GM12891 (cell line): Measurements from ENCODE around the gene ADAM23.
A peak's percentile ranks its signal among the peaks of the same experiment; 100 is the strongest.

ENCODE experiments used
- DNase-seq: peaks from one replicate; pipeline ENCODE4 v3.0.0; 2011; ENCODE audit warnings: low spot score; ENCODE audit not compliant: insufficient read length
- FAIRE-seq: peaks from 2 replicates; lab custom pipeline; 2011; peaks lifted over from hg19 to GRCh38; lab: Jason Lieb, UNC
- PAX5 ChIP-seq: IDR thresholded peaks from 2 replicates; pipeline ENCODE4 v1.6.1; 2011; ENCODE audit warnings: low read length, moderate library complexity, mild to moderate bottlenecking; ENCODE audit not compliant: insufficient read depth, severe bottlenecking
- POLR2A ChIP-seq: IDR thresholded peaks from 2 replicates; pipeline ENCODE4 v1.6.1; 2011; ENCODE audit warnings: low read depth, low read length, control low read depth
- POLR2AphosphoS5 ChIP-seq: IDR thresholded peaks from 2 replicates; pipeline ENCODE4 v1.6.1; 2011; ENCODE audit warnings: low read depth, low read length, control low read depth
- POU2F2 ChIP-seq: IDR thresholded peaks from 2 replicates; pipeline ENCODE4 v1.6.1; 2011; ENCODE audit warnings: low read depth, mild to moderate bottlenecking, control low read depth, low read length, moderate library complexity
- SPI1 ChIP-seq: IDR thresholded peaks from 2 replicates; pipeline ENCODE4 v1.6.1; 2011; ENCODE audit warnings: low read depth, low read length, control low read depth
- TAF1 ChIP-seq: IDR thresholded peaks from 2 replicates; pipeline ENCODE4 v1.6.1; 2011; ENCODE audit warnings: low read depth, low read length, control low read depth

ADAM23 gene

GRCh38 chr2:206438196-206438724 lies 5.1 kb upstream of the ADAM23 start:
- DNase-seq (no peak), FAIRE-seq (no peak)
- TF ChIP-seq TAF1 (no peak), PAX5 (no peak), POLR2AphosphoS5 (no peak), POU2F2 (no peak)

- no peak for FAIRE-seq
- DNase-seq: no peak
Observed at GRCh38 chr2:206442474-206442832, 879 bp upstream of the ADAM23 start.

GRCh38 chr2:206443735-206444527 lies 599 bp downstream of the ADAM23 start:
- peak; percentile 57 for FAIRE-seq
- no peak for TF ChIP-seq POLR2AphosphoS5
- no peak for TF ChIP-seq POU2F2
- no peak for TF ChIP-seq TAF1
- TF ChIP-seq SPI1: no peak
- TF ChIP-seq PAX5: no peak
- no peak for TF ChIP-seq POLR2A
- peak; percentile 54 for DNase-seq

More at GRCh38 chr2:206442474-206442832, 879 bp upstream of the ADAM23 start:
- no peak for TF ChIP-seq TAF1
- no peak for TF ChIP-seq POLR2AphosphoS5
- no peak for TF ChIP-seq POLR2A
- no peak for TF ChIP-seq POU2F2
- TF ChIP-seq SPI1: no peak
- no peak for TF ChIP-seq PAX5

DNA sequence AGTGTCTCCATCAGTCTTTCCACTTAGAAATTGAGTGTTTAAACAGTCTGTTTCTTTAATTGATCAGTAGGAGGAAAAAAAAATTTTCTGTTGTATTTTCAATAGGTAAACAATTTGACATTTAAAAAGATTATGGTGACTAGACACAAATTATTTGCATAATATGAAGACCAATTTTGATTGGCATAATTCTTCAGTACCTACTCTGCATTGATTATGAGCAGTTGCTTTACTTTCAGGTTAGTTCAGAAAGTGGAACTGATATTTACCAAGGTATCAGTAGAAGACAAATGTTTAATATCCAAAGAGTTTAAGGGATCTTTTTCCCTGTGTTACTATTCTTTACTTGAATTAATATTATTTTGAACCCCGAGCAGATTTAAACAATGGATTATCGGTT lies 2.6 kb downstream of the ADAM23 start:
- FAIRE-seq: no peak
- TF ChIP-seq POU2F2 (no peak), POLR2AphosphoS5 (no peak)
- no peak for DNase-seq

DNA sequence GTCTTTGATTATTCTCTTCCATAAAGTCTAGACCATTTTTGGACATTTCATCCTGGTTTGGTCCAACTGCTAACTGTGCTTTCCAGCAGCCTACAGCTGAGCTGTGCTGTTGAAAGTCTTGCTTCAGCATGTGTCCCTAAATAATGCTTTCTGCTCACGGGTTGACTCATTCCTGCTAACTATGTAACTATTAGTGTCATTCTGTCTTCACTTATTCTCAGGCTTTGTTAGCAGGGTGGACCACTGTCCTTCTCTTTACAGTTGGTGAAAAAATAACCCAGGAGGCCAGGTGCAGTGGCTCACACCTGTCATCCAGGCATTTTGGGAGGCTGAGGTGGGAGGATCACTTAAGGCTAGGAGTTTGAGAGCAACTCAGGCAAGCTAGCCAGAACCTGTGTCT lies 8.9 kb downstream of the ADAM23 start:
- no peak for TF ChIP-seq POLR2AphosphoS5
- no peak for TF ChIP-seq PAX5
- no peak for TF ChIP-seq POU2F2
- no peak for TF ChIP-seq TAF1
- no peak for TF ChIP-seq POLR2A
- TF ChIP-seq SPI1: no peak
- no peak for DNase-seq
- peak; percentile 84 for FAIRE-seq

DNA sequence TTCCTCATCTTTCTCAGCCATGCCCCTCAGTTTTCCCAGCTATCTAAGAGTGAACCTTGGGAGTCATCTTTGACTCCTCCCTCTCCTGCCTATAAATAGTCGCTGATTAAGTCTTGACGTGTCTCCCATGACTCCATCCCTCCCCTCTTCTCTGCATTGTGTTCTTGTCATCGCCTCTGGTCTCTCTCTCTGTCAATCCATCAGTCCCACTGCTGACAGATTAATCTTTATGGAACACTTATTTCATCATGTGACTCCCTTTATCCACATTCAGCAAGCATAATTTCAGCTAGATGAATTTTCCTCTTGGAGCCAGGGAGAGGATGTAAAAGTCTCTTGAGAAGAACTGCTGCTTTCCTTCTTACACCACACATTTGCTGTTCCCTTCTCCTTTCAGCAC lies 9.4 kb downstream of the ADAM23 start:
- FAIRE-seq (no peak), DNase-seq (no peak)
- no peak for TF ChIP-seq SPI1
- TF ChIP-seq PAX5: no peak
- TF ChIP-seq POLR2A: no peak
- TF ChIP-seq TAF1: no peak
- TF ChIP-seq POLR2AphosphoS5: no peak
- no peak for TF ChIP-seq POU2F2

DNA sequence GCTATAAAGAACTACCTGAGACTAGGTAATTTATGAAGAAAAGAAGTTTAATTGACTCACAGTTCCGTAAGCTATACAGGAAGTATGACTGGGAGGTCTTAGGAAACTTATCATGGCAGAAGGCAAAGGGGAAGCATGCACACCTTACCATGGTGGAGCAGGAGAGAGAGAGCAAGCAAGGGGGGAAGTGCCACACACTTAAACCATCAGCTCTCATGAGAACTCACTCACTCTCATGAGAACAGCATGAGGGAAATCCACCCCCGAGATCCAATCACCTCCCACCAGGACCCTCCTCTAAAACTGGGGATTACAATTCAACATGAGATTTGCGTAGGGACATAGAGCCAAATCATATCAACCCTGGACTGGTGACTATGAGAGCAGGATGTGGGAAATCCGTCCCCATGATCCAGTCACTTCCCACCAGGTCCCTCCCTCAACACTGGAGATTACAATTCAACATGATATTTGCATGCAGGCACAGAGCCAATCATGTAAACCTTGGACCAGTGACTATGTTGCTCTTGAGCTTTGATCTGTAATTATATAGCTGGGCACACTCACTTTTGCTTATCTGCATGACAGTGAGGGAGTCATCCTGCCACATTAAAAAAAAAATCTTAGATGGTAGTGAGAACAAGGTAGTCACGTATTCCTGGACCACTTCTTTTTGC lies 12.9 kb downstream of the ADAM23 start:
- 0 out of 2 replicates have a peak, but pooled peaks have one; percentile 11 for TF ChIP-seq SPI1
- TF ChIP-seq POLR2A: no peak
- FAIRE-seq (peak; percentile 55), DNase-seq (no peak)

DNA sequence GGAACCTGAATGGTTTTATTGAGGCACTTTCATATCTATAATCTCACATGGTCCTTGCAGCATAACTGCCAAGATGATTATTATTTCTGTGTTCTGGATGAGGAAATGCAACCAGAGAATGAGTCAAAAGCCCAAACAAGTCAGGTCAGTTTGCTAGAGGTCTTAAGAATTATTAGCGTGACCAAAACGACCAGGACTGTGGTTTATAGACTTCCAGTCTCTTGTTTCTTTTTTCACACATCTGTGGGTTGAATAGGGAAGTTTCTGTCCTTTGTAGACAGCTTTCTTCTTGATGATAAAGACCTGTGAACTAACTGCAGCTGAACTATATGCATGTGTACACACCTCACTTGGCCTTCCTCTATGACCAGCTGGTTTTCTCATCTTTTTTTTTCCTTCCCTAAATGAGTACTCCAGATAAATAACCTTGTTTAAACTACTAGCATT lies 13.9 kb downstream of the ADAM23 start:
- DNase-seq: no peak
- FAIRE-seq: peak; percentile 64
- TF ChIP-seq SPI1 (peak; percentile 89), PAX5 (peak; percentile 31), POLR2AphosphoS5 (no peak), POU2F2 (peak; percentile 65; the same call in 1 of the 2 replicates), TAF1 (no peak), POLR2A (no peak)

DNA sequence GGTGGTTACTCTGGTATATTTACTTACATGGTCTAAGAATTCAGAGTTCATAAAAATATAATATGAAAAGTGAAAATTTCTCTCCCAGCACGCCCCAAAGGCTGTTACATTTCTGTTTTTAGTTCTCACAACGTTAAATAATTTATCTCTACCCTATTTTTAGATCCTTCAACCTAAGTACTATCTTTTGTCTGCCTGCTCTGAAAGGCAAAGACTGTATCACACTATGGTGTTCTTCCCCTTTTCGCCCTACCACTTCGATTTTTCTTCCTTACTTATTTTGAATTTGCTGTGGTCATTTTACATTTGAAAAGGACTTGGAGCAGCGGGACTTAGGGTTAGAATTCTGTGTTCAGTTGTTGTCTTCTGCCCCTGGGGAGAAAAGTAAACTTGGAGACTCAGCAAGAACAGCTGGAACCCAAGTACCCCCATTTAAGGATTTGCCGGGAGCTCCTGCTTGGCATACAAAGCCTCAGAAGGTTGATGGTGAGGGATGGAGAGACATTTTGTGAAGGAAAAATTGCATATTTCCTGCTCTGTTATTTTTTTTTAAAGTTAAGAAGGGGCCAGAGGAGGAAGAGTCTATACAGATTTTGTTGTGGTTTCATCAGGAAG lies 19.0 kb downstream of the ADAM23 start:
- FAIRE-seq (no peak), DNase-seq (no peak)
- TF ChIP-seq SPI1: no peak
- no peak for TF ChIP-seq POLR2AphosphoS5
- TF ChIP-seq POU2F2: no peak
- no peak for TF ChIP-seq PAX5
- TF ChIP-seq TAF1: no peak
- no peak for TF ChIP-seq POLR2A

DNA sequence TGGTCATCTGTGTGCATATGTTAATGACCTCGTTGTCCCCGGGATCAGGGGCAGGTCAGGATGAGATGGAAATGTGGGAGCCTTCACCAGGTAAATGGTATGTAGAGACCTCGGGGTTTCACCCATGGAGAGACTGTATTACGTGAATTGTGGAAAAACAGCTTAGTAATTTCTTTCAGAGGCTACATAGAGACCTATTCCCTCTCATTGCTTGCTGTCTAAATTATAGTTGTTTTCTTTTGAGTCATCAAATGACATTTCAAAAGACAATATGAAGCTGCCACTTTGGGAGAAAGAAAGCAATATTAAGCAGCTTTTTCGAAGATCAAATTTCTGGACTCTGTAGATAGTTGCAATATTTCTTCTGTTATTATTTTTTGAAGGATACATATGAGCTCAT lies 20.4 kb downstream of the ADAM23 start:
- DNase-seq: no peak
- no peak for FAIRE-seq
- TF ChIP-seq TAF1: no peak
- TF ChIP-seq PAX5: no peak
